HG03378 (cell line): ENCODE data around the gene IER5.
"Not testable (repeated sequence)": the region's sequence is repeated elsewhere in the genome, so short reads cannot be mapped to it uniquely, and the experiment has no call there.

Experiments used
- ATAC-seq: cut with Tn5 transposase; IDR thresholded peaks from one replicate; pipeline ENCODE4 v1.9.1; 2021; ENCODE audit warnings: mild to moderate bottlenecking, moderate library complexity; ENCODE audit not compliant: unreplicated experiment

Gene IER5

DNA sequence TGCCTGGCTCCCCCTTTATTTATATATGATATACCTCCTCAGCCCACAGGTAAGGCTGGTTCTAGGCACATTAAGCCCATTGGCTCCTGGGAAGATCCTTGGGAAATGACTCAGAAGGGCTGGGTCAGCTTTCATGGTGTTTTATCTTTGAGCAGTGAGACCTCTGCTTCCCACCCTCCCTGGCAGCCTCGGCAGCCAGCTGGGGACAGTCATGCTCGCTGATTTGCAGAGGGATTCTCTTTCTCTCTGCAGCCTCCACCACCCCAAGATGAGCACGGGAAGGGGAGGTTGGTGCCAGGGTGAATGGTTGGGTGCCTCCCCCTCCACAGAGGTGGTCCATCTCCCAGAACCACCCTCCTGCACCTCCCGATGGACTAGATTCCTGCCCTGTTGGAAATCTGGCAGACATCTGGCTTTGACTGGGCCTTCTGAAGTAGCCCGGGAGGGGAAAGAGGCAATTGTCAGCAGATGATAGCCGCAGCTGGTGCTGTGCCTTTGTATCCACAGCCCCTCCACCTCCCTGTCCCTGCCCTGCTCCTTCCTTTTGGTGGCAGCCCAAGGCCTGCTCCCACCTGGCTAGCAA lies 24.6 kb downstream of the IER5 start:
- ATAC-seq, result no peak

DNA sequence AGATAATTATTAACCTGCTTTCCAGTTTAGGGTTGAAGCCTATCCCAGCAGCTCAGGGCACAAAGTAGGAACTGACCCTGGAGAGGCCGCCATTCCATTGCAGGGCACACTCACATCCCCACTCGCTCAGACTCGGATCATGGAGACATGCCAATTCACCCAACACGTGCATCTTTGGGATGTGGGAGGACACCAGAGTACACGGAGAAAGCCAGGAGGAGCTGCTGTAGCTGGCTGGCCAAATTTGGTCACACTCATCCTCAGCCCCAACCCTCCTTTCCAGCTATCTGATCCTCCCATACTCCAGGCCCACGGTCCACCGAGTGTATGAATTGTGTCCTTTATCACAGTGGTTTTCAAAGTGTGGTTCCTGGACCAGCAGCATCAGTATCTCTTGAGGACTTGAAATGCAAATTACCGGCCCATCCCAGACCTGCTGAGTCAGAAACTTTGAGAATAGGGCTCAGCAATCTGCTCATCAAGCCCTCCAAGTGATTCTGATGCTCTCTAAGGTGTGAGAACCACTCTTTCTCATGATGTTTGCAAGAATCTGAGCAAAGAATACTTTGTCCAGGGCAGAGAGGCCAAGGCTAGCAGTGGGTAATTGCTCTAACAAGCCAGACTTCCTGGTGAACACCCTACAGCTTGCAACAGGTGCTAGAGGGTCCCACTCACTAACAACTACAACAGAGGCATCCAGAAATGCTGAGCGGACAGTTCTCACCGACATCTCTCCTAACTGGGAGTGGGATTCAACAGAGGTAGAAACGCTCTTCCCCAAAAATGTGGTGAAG lies 26.3 kb downstream of the IER5 start:
- ATAC-seq, result no peak

- no peak for ATAC-seq
These were observed 26.8 kb downstream of the IER5 start for GRCh38 chr1:181115368-181115684.

GRCh38 chr1:181115971-181116370 lies 27.5 kb downstream of the IER5 start:
- not testable (repeated sequence) for ATAC-seq

- no peak for ATAC-seq
These were observed 28.4 kb downstream of the IER5 start for GRCh38 chr1:181116819-181117390.

DNA sequence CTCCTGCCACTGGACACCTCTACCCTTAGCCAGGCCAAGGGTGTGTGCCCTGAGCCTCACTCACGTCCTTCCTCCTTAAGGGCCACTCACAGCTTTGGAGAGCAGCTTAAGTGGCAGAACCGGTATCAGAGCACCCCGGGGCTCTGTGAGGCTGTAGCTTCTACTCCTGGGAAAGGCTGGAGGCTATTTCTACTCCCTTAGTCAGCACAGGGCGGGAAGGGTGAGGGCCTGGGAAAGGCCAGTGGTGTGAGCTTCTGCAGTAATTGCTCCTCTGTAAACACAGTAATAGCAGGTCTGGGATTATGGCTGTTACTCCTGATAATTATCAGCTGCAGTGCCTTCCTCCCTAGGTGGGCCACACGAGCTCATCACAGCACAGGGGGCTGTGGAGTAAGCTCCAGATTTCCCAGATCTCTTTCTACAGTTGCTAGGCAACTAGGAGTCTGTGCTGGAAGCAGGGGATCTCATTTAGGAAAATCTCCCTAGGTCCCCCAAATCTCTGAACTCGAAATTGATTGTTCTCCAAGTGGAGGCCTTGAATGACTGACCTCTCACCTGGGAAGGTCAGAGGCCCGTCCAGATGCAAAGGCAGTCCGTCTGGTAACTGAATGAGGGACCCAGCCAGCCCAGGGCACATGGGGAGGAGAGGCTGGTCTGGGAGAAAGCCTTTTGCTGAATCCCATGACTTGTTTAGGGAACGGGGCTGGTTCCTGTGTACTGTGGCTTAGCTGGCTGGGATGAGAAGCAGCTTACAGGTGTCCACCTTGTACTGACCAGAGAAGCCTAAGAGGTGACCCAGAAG lies 29.3 kb downstream of the IER5 start:
- no peak for ATAC-seq

GRCh38 chr1:181119093-181119989 lies 30.8 kb downstream of the IER5 start:
- no peak for ATAC-seq

DNA sequence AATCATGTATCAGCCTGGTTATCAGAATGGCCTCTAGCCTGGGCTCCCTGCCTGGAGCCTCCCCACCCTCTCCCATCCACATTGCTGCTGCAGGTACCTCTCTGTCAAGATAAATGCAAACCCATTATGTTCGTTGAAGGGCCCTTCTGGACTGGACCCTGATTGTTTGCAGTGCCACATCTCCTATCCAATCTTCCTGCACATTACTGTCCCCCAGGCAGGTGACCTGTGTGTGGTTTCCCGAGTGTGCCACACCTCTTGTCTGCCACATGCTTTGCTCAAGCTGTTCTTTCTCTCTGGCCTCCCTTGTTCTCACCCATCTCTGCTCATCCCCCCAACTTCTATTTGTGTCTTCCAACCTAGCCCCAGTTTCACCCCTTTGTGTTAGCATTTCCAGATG lies 32.4 kb downstream of the IER5 start:
- no peak for ATAC-seq

- no peak for ATAC-seq
These were observed 33.0 kb downstream of the IER5 start for GRCh38 chr1:181121498-181121897.

GRCh38 chr1:181122222-181122621 lies 33.7 kb downstream of the IER5 start:
- ATAC-seq, result no peak

- ATAC-seq, result no peak
These were observed 34.7 kb downstream of the IER5 start for GRCh38 chr1:181123173-181123572.

DNA sequence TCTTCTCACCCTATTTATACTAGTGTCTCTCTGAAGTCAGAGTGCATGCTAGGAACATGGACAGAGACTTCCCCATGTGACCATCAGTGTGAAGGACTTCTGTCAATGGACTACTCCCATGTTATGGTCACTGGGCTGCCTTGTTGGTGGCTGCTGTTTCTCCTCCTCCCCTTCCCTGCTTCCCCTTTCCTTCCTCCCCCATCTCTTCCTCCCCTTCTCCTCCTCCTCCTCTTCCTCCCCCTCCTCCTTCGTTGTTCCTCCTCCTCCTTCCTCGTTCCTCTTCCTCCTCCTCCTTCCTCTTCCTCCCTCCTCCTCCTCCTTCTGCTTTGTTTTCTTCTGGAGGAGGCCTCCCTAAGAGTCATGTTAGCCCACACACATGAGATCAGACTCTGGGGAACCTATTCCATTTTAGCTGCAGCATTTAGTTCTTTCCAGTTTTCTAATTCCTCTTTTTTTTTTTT lies 35.8 kb downstream of the IER5 start:
- no peak for ATAC-seq

DNA sequence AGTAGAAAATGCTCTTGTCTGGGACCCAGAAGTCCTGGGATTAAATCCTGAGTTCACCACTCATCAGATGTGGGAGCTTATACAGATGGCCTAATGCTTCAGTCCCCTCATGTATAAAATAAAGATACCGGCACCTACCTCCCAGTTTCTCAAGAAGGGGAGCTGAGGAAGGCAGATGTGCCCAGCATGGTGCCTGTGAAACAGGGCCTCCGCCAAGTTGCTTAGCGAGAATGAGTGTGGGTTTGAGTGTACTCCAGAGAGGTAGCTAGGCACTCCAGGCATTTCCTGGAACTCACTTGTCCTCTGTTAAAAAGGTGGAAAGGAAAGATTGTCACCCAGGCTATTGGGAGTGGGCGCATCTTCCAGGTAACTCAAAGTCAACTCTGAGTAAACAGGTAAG lies 37.8 kb downstream of the IER5 start:
- no peak for ATAC-seq

- ATAC-seq, result no peak
These were observed 38.5 kb downstream of the IER5 start for GRCh38 chr1:181126871-181127587.

DNA sequence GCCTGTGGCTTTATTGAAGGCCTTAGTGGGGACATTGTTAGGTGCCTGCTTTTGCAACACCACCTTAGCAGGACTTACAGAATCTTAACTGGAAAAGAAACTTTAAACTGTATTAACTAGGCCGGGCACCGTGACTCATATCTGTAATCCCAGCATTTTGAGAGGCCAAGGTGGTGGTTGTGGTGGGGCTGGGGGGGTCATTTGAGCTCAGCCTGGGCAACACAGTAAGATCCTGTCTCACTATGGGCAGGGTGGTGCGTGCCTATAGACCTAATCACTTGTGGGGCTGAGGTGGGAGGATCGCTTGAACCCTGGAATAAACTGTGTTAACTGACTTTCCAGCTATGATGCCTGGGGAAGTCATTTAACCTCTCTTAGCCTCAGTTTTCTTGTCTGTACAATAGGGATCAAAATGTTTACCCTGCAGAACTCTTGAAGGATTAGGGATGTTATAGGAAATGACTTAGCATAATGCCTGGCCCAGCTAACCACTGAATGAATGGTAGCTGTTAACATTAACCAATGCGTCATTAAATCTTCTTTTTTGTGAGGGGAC lies 39.5 kb downstream of the IER5 start:
- ATAC-seq, result no peak

- peak; percentile 46 for ATAC-seq
These were observed 40.3 kb downstream of the IER5 start for GRCh38 chr1:181128592-181129497.

- no peak for ATAC-seq
These were observed 41.5 kb downstream of the IER5 start for GRCh38 chr1:181129771-181130606.
